Heart left ventricle (tissue), 13 donors: ENCODE data around the gene SAP30BP.

ENCODE experiments used
- POLR2A ChIP-seq, 2 donors: fragments of 450-650 bp; IDR thresholded peaks; one replicate each; pipeline ENCODE4 v1.6.1; 2017; ENCODE audit warnings: antibody characterized with exemption in 2 of 2, mild to moderate bottlenecking in 2 of 2, moderate library complexity in 2 of 2
- TF ChIP-seq, protein P1 (sequence below), 12 donors: fragments of 200-600 bp; sonication (generic) in 4 of 12; IDR thresholded peaks; one replicate each; pipeline versions ENCODE4 v1.5.0 to v1.8.0; 2018 to 2022; ENCODE audit warnings: antibody characterized with exemption in 12 of 12, mild to moderate bottlenecking in 5 of 12
- donor health status: ischemic (EF 13 %, LVEDD 7.1; RV severe dilation, severe dysfunction).
- donor health status: DM: no; HTN: yes; CAD: no.
- donor health status: DM: no; HTN: no; CAD: no.
- donor health status: ischemic (EF 25% LVEDD 6.9; RV normal size, moderate dysfunction).
- donor health status: ischemic (EF 25% LVEDD 5.7; RV mildly dilated, moderate dysfunction).
- donor health status: ischemic (EF 35%, LVEDD 5.7; RV mildly dilated, moderate dysfunction).
- donor health status: nonischemic (EF 11% LVEDD 7.7; RV severe dilation, severe dysfunction).
- donor health status: DM: yes; HTN: yes; CAD: no.
- donor health status: PGD.
- donor health status: ischemic (EF 29% LVEDD 5.4; RV normal size, mild dysfunction).
- donor health status: nonischemic (EF 23%, LVEDD 6.1; RV moderate dilation, normal function).

DNA sequence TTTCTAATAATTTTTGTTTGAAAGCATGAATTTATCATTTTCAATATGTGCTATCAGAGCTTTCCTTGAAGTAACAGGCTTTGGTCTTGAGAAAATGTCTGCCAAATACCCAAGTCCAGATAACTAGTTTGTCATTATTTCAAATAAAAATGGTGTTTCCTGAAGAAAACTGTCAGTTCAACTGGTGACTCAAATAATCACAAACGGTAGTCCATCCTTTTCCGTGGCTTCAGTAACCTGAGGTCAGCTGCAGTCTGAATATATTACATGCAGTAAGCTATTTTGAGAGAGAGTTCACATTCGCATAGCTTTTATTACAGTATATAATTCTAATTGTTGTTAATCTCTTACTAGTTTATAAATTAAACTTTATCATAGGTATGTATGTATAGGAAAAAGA lies 9.3 kb downstream of the SAP30BP start:
- TF ChIP-seq, protein P1, sequence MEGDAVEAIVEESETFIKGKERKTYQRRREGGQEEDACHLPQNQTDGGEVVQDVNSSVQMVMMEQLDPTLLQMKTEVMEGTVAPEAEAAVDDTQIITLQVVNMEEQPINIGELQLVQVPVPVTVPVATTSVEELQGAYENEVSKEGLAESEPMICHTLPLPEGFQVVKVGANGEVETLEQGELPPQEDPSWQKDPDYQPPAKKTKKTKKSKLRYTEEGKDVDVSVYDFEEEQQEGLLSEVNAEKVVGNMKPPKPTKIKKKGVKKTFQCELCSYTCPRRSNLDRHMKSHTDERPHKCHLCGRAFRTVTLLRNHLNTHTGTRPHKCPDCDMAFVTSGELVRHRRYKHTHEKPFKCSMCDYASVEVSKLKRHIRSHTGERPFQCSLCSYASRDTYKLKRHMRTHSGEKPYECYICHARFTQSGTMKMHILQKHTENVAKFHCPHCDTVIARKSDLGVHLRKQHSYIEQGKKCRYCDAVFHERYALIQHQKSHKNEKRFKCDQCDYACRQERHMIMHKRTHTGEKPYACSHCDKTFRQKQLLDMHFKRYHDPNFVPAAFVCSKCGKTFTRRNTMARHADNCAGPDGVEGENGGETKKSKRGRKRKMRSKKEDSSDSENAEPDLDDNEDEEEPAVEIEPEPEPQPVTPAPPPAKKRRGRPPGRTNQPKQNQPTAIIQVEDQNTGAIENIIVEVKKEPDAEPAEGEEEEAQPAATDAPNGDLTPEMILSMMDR (IDR thresholded peaks at IDR 0.05), result no peak
- no peak for TF ChIP-seq POLR2A (IDR thresholded peaks at IDR 0.05)
